GM20000 (cell line): ENCODE results near the gene MOV10.

Experiments
- DNase-seq: peaks from one replicate; pipeline ENCODE4 v3.0.0; 2012; ENCODE audit warnings: low spot score
- CTCF ChIP-seq: IDR thresholded peaks from 2 replicates; pipeline ENCODE4 v1.5.1; 2012; ENCODE audit warnings: mild to moderate bottlenecking, control low read depth; ENCODE audit errors: extremely low read depth, missing control alignments

Gene MOV10

GRCh38 chr1:112735752-112736151 lies 61.3 kb downstream of the MOV10 start:
- DNase-seq: no peak
- TF ChIP-seq CTCF: no peak

GRCh38 chr1:112737573-112737972 lies 63.1 kb downstream of the MOV10 start:
- no peak for DNase-seq
- no peak for TF ChIP-seq CTCF

- no peak for TF ChIP-seq CTCF
- DNase-seq: no peak
These were observed 68.9 kb downstream of the MOV10 start for GRCh38 chr1:112743174-112744008.

- no peak for TF ChIP-seq CTCF
- no peak for DNase-seq
These were observed 69.6 kb downstream of the MOV10 start for GRCh38 chr1:112744009-112744578.

GRCh38 chr1:112748396-112748795 lies 73.9 kb downstream of the MOV10 start:
- DNase-seq: no peak
- TF ChIP-seq CTCF: no peak
